Chondrocyte (in vitro differentiated cells): ENCODE results near the gene XRCC1. TPM values are rescaled to one million over a fixed set of nuclear protein-coding genes. Genes with fewer than 3 reads are reported as not detected.

Source experiments
- DNase-seq: peaks from one replicate; pipeline ENCODE4 v3.0.0; 2021; ENCODE audit warnings: mixed read lengths, low spot score
- H3K27ac Mint-ChIP-seq: one replicate; pipeline ENCODE4 v1.8.0; 2021; ENCODE audit warnings: mild to moderate bottlenecking, moderate library complexity, mixed read lengths; ENCODE audit not compliant: unreplicated experiment
- H3K27me3 Mint-ChIP-seq: 2 replicates; pipeline ENCODE4 v1.8.0; 2021; ENCODE audit warnings: low read depth, mixed read lengths
- H3K36me3 Mint-ChIP-seq: 2 replicates; pipeline ENCODE4 v1.8.0; 2021; ENCODE audit warnings: low read depth, mixed read lengths
- H3K4me1 Mint-ChIP-seq: 2 replicates; pipeline ENCODE4 v1.8.0; 2021; ENCODE audit warnings: low read depth, mild to moderate bottlenecking, mixed read lengths
- H3K4me3 Mint-ChIP-seq: one replicate; pipeline ENCODE4 v1.8.0; 2021; ENCODE audit warnings: mild to moderate bottlenecking, moderate library complexity, mixed read lengths; ENCODE audit not compliant: unreplicated experiment
- H3K9me3 Mint-ChIP-seq: 2 replicates; pipeline ENCODE4 v1.8.0; 2021; ENCODE audit warnings: low read depth, mixed read lengths
- total RNA-seq: library from RNA; stranded (reverse); gene quantifications from 3 replicates; pipeline ENCODE4 v1.2.1, GENCODE V29; 2021
- TF ChIP-seq, protein P1 (sequence below): fragments of 200-600 bp; sonication (generic); IDR thresholded peaks from 2 replicates; pipeline ENCODE4 v1.5.0; 2021; ENCODE audit warnings: antibody characterized with exemption, mild to moderate bottlenecking, moderate library complexity

The XRCC1 gene
- total RNA-seq, 1 donor from 2014 or later: 30.5 TPM

GRCh38 chr19:43546581-43546980 lies 28.7 kb downstream of the XRCC1 start:
- Mint-ChIP-seq H3K4me1 (no peaks in the 10 kb centered on the region), H3K27ac (no peak overlapping the region), H3K27me3 (no peaks in the 10 kb centered on the region), H3K4me3 (no peak overlapping the region), H3K36me3 (peaks cover 30% of the 10 kb centered on the region), H3K9me3 (no peaks in the 10 kb centered on the region)
- TF ChIP-seq, protein P1, sequence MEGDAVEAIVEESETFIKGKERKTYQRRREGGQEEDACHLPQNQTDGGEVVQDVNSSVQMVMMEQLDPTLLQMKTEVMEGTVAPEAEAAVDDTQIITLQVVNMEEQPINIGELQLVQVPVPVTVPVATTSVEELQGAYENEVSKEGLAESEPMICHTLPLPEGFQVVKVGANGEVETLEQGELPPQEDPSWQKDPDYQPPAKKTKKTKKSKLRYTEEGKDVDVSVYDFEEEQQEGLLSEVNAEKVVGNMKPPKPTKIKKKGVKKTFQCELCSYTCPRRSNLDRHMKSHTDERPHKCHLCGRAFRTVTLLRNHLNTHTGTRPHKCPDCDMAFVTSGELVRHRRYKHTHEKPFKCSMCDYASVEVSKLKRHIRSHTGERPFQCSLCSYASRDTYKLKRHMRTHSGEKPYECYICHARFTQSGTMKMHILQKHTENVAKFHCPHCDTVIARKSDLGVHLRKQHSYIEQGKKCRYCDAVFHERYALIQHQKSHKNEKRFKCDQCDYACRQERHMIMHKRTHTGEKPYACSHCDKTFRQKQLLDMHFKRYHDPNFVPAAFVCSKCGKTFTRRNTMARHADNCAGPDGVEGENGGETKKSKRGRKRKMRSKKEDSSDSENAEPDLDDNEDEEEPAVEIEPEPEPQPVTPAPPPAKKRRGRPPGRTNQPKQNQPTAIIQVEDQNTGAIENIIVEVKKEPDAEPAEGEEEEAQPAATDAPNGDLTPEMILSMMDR: no peak
- DNase-seq: no peak

GRCh38 chr19:43545981-43546380 lies 29.3 kb downstream of the XRCC1 start:
- Mint-ChIP-seq H3K9me3 (no peaks in the 10 kb centered on the region), H3K4me1 (no peaks in the 10 kb centered on the region), H3K36me3 (peaks cover 30% of the 10 kb centered on the region), H3K27ac (no peak overlapping the region), H3K4me3 (no peak overlapping the region), H3K27me3 (no peaks in the 10 kb centered on the region)
- DNase-seq: no peak
- TF ChIP-seq, protein P1: no peak

- H3K4me3 Mint-ChIP-seq: no peak overlapping the region
- H3K27me3 Mint-ChIP-seq: no peaks in the 10 kb centered on the region
- TF ChIP-seq, protein P1: no peak
Measured at GRCh38 chr19:43545276-43545675, 30.1 kb downstream of the XRCC1 start.

GRCh38 chr19:43544077-43544476 lies 31.2 kb downstream of the XRCC1 start:
- no peak overlapping the region for H3K27ac Mint-ChIP-seq
- H3K4me1 Mint-ChIP-seq: no peaks in the 10 kb centered on the region
- H3K36me3 Mint-ChIP-seq: peaks cover 35% of the 10 kb centered on the region
- H3K4me3 Mint-ChIP-seq: no peak overlapping the region
- DNase-seq: peak; percentile 67
- no peaks in the 10 kb centered on the region for H3K27me3 Mint-ChIP-seq
- TF ChIP-seq, protein P1: no peak
- H3K9me3 Mint-ChIP-seq: peaks cover 3% of the 10 kb centered on the region

More at GRCh38 chr19:43545276-43545675, 30.1 kb downstream of the XRCC1 start:
- Mint-ChIP-seq H3K4me1 (no peaks in the 10 kb centered on the region), H3K9me3 (no peaks in the 10 kb centered on the region), H3K27ac (no peak overlapping the region), H3K36me3 (peaks cover 28% of the 10 kb centered on the region)
- peak; percentile 81 for DNase-seq

GRCh38 chr19:43541920-43542650 lies 33.2 kb downstream of the XRCC1 start:
- Mint-ChIP-seq H3K36me3 (peaks cover 46% of the 10 kb centered on the region), H3K9me3 (peaks cover 6% of the 10 kb centered on the region), H3K27ac (no peak overlapping the region), H3K4me3 (no peak overlapping the region), H3K4me1 (no peaks in the 10 kb centered on the region), H3K27me3 (no peaks in the 10 kb centered on the region)
- DNase-seq: no peak
- TF ChIP-seq, protein P1: no peak
